Dendritic cell treated with granulocyte-macrophage colony-stimulating factor and Interleukin-4, amounts not matched to agents 40 ng/mL and 50 ng/mL, for 4 days (primary cell): ENCODE measurements around the gene LBHD1.
"Not testable (repeated sequence)": the region's sequence is repeated elsewhere in the genome, so short reads cannot be mapped to it uniquely, and the experiment has no call there.

ENCODE experiments used
- H3K27ac Mint-ChIP-seq: one replicate; pipeline ENCODE4 v1.8.0; 2022; ENCODE audit warnings: mild to moderate bottlenecking, mixed read lengths
- H3K27me3 Mint-ChIP-seq: one replicate; pipeline ENCODE4 v1.8.0; 2022; ENCODE audit warnings: mild to moderate bottlenecking, mixed read lengths
- H3K36me3 Mint-ChIP-seq: one replicate; pipeline ENCODE4 v1.8.0; 2022; ENCODE audit warnings: low read depth, mixed read lengths
- H3K4me1 Mint-ChIP-seq: one replicate; pipeline ENCODE4 v1.8.0; 2022; ENCODE audit warnings: low read depth, mixed read lengths
- H3K4me3 Mint-ChIP-seq: one replicate; pipeline ENCODE4 v1.8.0; 2022; ENCODE audit warnings: mild to moderate bottlenecking, moderate library complexity, mixed read lengths
- H3K9me3 Mint-ChIP-seq: one replicate; pipeline ENCODE4 v1.8.0; 2022; ENCODE audit warnings: mixed read lengths
- intact Hi-C: fragments of 100-400 bp; cut with micrococcal nuclease; formaldehyde crosslinking; loops from one replicate; pipeline ENCODE4 v1.15.0; 2022

Gene LBHD1

GRCh38 chr11:62645671-62645945, 26.5 kb downstream of the LBHD1 start:
- H3K27ac Mint-ChIP-seq: peak overlapping the region; percentile 93
- no peaks in the 10 kb centered on the region for H3K9me3 Mint-ChIP-seq
- intact Hi-C loops: no loop called here
- peak overlapping the region; percentile 95 for H3K4me3 Mint-ChIP-seq
- H3K27me3 Mint-ChIP-seq: no peaks in the 10 kb centered on the region
- H3K4me1 Mint-ChIP-seq: peaks cover 35% of the 10 kb centered on the region
- H3K36me3 Mint-ChIP-seq: peaks cover 77% of the 10 kb centered on the region

GRCh38 chr11:62644220-62644619, 27.8 kb downstream of the LBHD1 start:
- H3K4me1 Mint-ChIP-seq: peaks cover 40% of the 10 kb centered on the region
- peaks cover 75% of the 10 kb centered on the region for H3K36me3 Mint-ChIP-seq
- intact Hi-C loops: no loop called here
- no peak overlapping the region for H3K27ac Mint-ChIP-seq
- no peak overlapping the region for H3K4me3 Mint-ChIP-seq
- no peaks in the 10 kb centered on the region for H3K27me3 Mint-ChIP-seq
- H3K9me3 Mint-ChIP-seq: no peaks in the 10 kb centered on the region

DNA sequence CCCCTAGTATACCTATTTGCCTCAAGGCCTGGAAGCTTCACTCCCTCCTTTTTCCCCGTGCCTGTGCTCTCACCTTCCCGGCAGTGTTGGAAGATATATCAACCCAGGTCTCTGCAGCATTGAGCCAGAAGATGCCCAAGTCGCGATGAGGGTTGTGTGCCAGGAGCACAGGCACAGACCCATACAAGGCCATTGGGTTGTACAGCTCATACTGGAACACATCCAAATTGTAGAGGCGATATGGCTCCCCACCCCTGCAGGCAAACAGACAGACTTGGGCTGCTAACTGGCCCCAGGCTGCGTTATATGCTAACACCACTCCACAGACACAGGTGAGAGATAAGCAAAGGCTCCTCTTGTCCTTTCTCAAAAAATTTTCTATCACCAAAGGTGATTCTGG, 39.6 kb downstream of the LBHD1 start:
- intact Hi-C loops: no loop called here
- H3K9me3 Mint-ChIP-seq: no peaks in the 10 kb centered on the region
- H3K36me3 Mint-ChIP-seq: peaks cover 93% of the 10 kb centered on the region

GRCh38 chr11:62627713-62628112, 44.4 kb downstream of the LBHD1 start:
- no peak overlapping the region for H3K27ac Mint-ChIP-seq
- H3K27me3 Mint-ChIP-seq: no peaks in the 10 kb centered on the region
- H3K36me3 Mint-ChIP-seq: peaks cover 90% of the 10 kb centered on the region
- H3K4me3 Mint-ChIP-seq: no peak overlapping the region
- intact Hi-C loops: no loop called here
- H3K4me1 Mint-ChIP-seq: no peaks in the 10 kb centered on the region
- H3K9me3 Mint-ChIP-seq: no peaks in the 10 kb centered on the region

More for the DNA sequence above, 39.6 kb downstream of the LBHD1 start:
- H3K27me3 Mint-ChIP-seq: no peaks in the 10 kb centered on the region
- no peak overlapping the region for H3K4me3 Mint-ChIP-seq
- H3K27ac Mint-ChIP-seq: peak overlapping the region; percentile 11
- peaks cover 10% of the 10 kb centered on the region for H3K4me1 Mint-ChIP-seq

DNA sequence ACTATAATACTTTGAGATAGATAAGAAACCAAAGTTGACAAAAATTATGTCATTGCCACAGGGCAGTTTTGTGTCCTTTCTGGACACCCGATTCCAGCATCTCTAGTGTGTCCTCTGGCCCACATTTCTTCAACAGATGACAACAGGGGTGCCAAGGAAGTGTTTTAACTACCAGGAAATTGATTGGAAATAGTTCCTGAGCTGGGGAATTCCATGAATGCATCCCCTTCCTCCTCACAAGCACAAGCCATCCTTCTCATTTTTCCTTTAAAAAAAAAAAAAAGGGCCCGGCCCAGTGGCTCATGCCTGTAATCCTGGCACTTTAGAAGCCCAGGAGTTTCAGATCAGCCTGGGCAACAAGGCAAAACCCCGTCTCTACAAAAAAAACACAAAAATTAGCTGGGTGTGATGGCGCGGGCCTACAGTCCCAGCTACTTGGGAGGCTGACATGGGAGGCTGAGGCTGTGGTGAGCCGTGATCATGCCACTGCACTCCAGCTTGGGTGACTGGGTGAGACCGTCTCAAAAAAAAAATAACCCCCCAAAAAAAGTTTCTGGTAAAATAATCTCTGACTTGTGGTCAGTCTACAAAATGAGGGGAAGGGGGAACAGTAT, 49.5 kb downstream of the LBHD1 start:
- intact Hi-C loops: no loop called here
- H3K4me3 Mint-ChIP-seq: peak overlapping the region; percentile 98
- H3K36me3 Mint-ChIP-seq: peaks cover 56% of the 10 kb centered on the region
- H3K4me1 Mint-ChIP-seq: peaks cover 27% of the 10 kb centered on the region
- H3K27me3 Mint-ChIP-seq: no peaks in the 10 kb centered on the region
- H3K27ac Mint-ChIP-seq: peak overlapping the region; percentile 94
- H3K9me3 Mint-ChIP-seq: no peaks in the 10 kb centered on the region

DNA sequence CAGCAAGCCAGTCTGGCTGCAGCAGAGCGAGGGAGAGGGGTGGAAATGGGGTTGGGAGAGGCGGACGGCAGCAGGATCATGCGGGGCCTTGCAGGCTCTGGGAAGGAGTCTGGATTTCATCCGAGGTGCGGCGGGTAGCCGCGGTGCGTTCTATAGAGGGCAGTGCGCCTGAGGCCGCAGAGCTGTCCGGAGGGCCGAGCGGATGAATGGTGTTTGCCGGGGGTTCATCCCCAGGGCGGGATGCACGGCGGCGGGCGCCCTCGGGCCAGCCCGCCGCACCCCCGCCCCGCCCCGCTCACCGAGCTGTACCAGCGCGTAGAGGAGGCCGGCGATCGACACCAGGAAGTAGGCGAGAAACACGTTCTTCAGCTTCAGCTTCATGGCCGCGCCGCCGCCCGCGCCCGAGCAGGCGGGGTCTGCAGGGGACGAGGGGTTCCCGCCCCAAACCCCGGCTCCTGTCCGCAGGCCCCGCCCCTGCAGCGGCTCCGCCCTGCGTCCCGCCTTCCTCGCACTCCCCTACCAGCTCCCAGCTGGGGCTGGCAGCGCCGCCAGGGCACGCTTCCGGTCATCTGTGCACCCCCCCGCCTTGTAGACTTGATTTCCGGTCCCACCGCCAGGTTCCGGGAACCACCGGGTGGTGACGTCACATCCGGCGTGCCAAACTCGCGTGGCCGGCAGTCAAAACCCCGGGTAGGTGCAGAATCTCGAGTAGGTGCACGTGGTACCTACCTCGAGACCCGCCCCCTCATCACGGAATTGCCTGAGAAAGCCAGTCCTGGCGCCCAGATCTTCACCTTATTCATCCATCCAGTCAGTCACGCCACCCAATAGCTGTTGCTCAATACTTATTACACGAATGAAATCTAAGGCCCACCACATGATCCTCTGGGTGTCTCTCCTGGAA, 50.2 kb downstream of the LBHD1 start, which contains the start of gene B3GAT3:
Gene B3GAT3 (minus strand): TSS at position 420 of the 904 bp plus-strand sequence. CDS start 39 bp downstream, at position 381.
- peaks cover 27% of the 10 kb centered on the region for H3K4me1 Mint-ChIP-seq
- H3K27ac Mint-ChIP-seq: peak within 1 kb of the TSS; percentile 94
- no peaks in the 10 kb centered on the region for H3K9me3 Mint-ChIP-seq
- no peaks in the 10 kb centered on the region for H3K27me3 Mint-ChIP-seq
- peaks cover 56% of the 10 kb centered on the region for H3K36me3 Mint-ChIP-seq
- intact Hi-C loops: no loop called here
- H3K4me3 Mint-ChIP-seq: peak within 1 kb of the TSS; percentile 98

- H3K4me1 Mint-ChIP-seq: peaks cover 27% of the 10 kb centered on the region
- intact Hi-C loops: no loop called here
- peak overlapping the region; percentile 98 for H3K4me3 Mint-ChIP-seq
Measured at GRCh38 chr11:62621027-62621566, 51.0 kb downstream of the LBHD1 start.

DNA sequence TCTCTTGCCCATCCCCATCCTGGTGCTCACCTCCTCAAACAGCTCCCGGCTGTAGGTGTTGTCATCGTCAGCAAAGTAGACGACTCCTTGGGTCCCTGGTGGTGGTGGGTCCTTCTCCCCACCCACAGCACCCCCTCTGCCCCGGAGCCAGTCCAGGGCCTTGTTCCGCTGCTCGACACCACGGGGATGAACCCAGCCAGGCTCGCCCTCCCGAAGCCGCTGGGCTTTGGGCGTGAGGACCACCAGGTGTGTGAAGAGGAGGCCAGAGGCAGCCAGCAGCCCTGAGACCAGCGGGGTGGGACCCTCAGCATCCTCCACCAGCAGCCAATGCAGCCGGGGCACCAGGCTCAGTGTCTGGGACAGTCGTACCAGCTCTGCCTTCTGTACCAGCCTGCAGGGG, 55.1 kb downstream of the LBHD1 start:
- H3K9me3 Mint-ChIP-seq, H3K27me3 Mint-ChIP-seq, intact Hi-C loops, H3K4me3 Mint-ChIP-seq: not testable (repeated sequence)
- H3K4me1 Mint-ChIP-seq: peaks cover 37% of the 10 kb centered on the region
- peak overlapping the region; percentile 34 for H3K27ac Mint-ChIP-seq
- H3K36me3 Mint-ChIP-seq: peaks cover 57% of the 10 kb centered on the region

More at GRCh38 chr11:62621027-62621566, 51.0 kb downstream of the LBHD1 start:
- Mint-ChIP-seq H3K9me3 (no peaks in the 10 kb centered on the region), H3K27me3 (no peaks in the 10 kb centered on the region), H3K27ac (peak overlapping the region; percentile 94), H3K36me3 (peaks cover 56% of the 10 kb centered on the region)

GRCh38 chr11:62615521-62615920, 56.5 kb downstream of the LBHD1 start:
- peaks cover 60% of the 10 kb centered on the region for H3K36me3 Mint-ChIP-seq
- peak overlapping the region; percentile 73 for H3K27ac Mint-ChIP-seq
- H3K27me3 Mint-ChIP-seq: no peaks in the 10 kb centered on the region
- peaks cover 40% of the 10 kb centered on the region for H3K4me1 Mint-ChIP-seq
- H3K9me3 Mint-ChIP-seq: no peaks in the 10 kb centered on the region
- no peak overlapping the region for H3K4me3 Mint-ChIP-seq
- intact Hi-C loops: no loop called here

GRCh38 chr11:62614275-62614674, 57.8 kb downstream of the LBHD1 start:
- H3K27me3 Mint-ChIP-seq: no peaks in the 10 kb centered on the region
- H3K36me3 Mint-ChIP-seq: peaks cover 72% of the 10 kb centered on the region
- H3K4me3 Mint-ChIP-seq: no peak overlapping the region

DNA sequence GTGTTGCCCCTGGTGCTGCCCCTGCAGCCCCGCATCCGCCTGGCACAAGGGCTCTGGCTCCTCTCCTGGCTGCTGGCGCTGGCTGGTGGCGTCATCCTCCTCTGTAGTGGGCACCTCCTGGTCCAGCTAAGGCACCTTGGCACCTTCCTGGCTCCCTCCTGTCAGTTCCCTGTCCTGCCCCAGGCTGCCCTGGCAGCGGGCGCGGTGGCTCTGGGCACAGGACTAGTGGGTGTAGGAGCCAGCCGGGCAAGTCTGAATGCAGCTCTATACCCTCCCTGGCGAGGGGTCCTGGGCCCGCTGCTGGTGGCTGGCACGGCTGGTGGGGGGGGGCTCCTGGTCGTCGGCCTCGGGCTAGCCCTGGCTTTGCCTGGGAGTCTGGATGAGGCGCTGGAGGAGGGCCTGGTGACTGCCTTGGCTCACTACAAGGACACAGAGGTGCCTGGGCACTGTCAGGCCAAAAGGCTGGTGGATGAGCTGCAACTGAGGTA, 58.7 kb downstream of the LBHD1 start:
- H3K4me1 Mint-ChIP-seq: peaks cover 49% of the 10 kb centered on the region
- H3K4me3 Mint-ChIP-seq: peak overlapping the region; percentile 4
- peaks cover 74% of the 10 kb centered on the region for H3K36me3 Mint-ChIP-seq
- no peaks in the 10 kb centered on the region for H3K9me3 Mint-ChIP-seq
- peak overlapping the region; percentile 73 for H3K27ac Mint-ChIP-seq
- intact Hi-C loops: no loop called here
- no peaks in the 10 kb centered on the region for H3K27me3 Mint-ChIP-seq

More at GRCh38 chr11:62614275-62614674, 57.8 kb downstream of the LBHD1 start:
- H3K27ac Mint-ChIP-seq: peak overlapping the region; percentile 73
- intact Hi-C loops: no loop called here
- H3K9me3 Mint-ChIP-seq: no peaks in the 10 kb centered on the region
- H3K4me1 Mint-ChIP-seq: peaks cover 46% of the 10 kb centered on the region
